ENCODE data around the gene FRG1. TPM values are rescaled to one million over a fixed set of nuclear protein-coding genes. Genes with fewer than 3 reads are reported as not detected.

FRG1 gene
- 35.4 to 47.5 TPM (median 39.5 TPM) in 5 replicates for total RNA-seq (2022; extraction: Qiagen RNA extraction; ENCODE audit: low read depth)

GRCh38 chr4:189940178-189941004 is at the start of gene FRG1:
FRG1 (plus strand) TSS chr4:189940872; CDS start chr4:189941010, 138 bp downstream.

Other genes with a start within 250 kb of the FRG1 start
- 0.05 to 0.09 TPM in 2 of 5 replicates, not detected in the others for gene FRG2, start 86.4 kb downstream of the FRG1 start, total RNA-seq (2022; extraction: Qiagen RNA extraction; ENCODE audit: low read depth)
- gene DBET, start 123.6 kb downstream of the FRG1 start, total RNA-seq (2022; extraction: Qiagen RNA extraction; ENCODE audit: low read depth): not detected in 5 replicates
- not detected in 5 replicates for gene DUX4, start 232.9 kb downstream of the FRG1 start, total RNA-seq (2022; extraction: Qiagen RNA extraction; ENCODE audit: low read depth)

Data from A549 treated with RU486 at 1 μM for 4 hours (cell line).